Heart right ventricle (tissue), 16 donors: ENCODE results near the gene CCDC127. TPM values are rescaled to one million over a fixed set of nuclear protein-coding genes. Genes with fewer than 3 reads are reported as not detected.

Experiments
- ATAC-seq, 8 donors: fragments of 200-7000 bp; cut with Tn5 transposase; one replicate each; pipeline ENCODE4 v1.9.1; 2020; ENCODE audit warnings: mild to moderate bottlenecking in 8 of 8, moderate library complexity in 8 of 8, moderate number of reproducible peaks in 1 of 8
- DNase-seq, 2 donors: peaks; one replicate each; pipeline ENCODE4 v3.0.0-alpha.2; 2020
- H3K27ac ChIP-seq, 10 donors: fragments of 200-600 bp; sonication (generic) in 2 of 10; one replicate each; pipeline versions ENCODE4 v1.5.0 to v1.8.0; 2020 to 2022; ENCODE audit warnings: mild to moderate bottlenecking in 3 of 10
- H3K27me3 ChIP-seq, 7 donors: fragments of 200-600 bp; one replicate each; pipeline ENCODE4 v1.8.0; 2021 to 2022; ENCODE audit warnings: mild to moderate bottlenecking in 2 of 7
- H3K36me3 ChIP-seq, 9 donors: fragments of 200-600 bp; sonication (generic) in 1 of 9; one replicate each; pipeline versions ENCODE4 v1.5.0 to v1.8.0; 2020 to 2022; ENCODE audit warnings: mild to moderate bottlenecking in 2 of 9
- H3K4me1 ChIP-seq, 9 donors: fragments of 200-600 bp; sonication (generic) in 1 of 9; one replicate each; pipeline versions ENCODE4 v1.5.0 to v1.8.0; 2020 to 2022; ENCODE audit warnings: mild to moderate bottlenecking in 4 of 9
- H3K4me3 ChIP-seq, 10 donors: fragments of 200-600 bp; sonication (generic) in 2 of 10; one replicate each; pipeline versions ENCODE4 v1.5.0 to v1.8.0; 2020 to 2022; ENCODE audit warnings: mild to moderate bottlenecking in 7 of 10, moderate library complexity in 2 of 10
- H3K9me3 ChIP-seq, 11 donors: fragments of 200-600 bp in 10 of 11; sonication (generic) in 2 of 11; one replicate each; pipeline versions ENCODE4 v1.5.0 to v1.8.0; 2013 to 2022; ENCODE audit warnings: mild to moderate bottlenecking in 2 of 11, control low read depth in 1 of 11, moderate library complexity in 1 of 11
- CTCF ChIP-seq, 9 donors: fragments of 200-600 bp; sonication (generic) in 2 of 9; IDR thresholded peaks; one replicate each; pipeline versions ENCODE4 v1.5.0 to v1.8.0; 2021 to 2022; ENCODE audit warnings: antibody characterized with exemption in 9 of 9, mild to moderate bottlenecking in 5 of 9, moderate library complexity in 1 of 9
- WGBS, 2 donors: extraction: QIAGEN DNeasy Blood & Tissue Kit; methylation state at CpG; one replicate each; pipeline ENCODE4 v1.1.7; 2013; ENCODE audit warnings: inconsistent platforms in 1 of 2; 5-methylcytosine and 5-hydroxymethylcytosine counted together
- intact Hi-C, 10 donors: fragments of 100-400 bp; cut with DNase I; formaldehyde crosslinking; loops; one replicate each; pipeline versions ENCODE4 v1.11.1 to v1.14.2; 2022
- polyA plus RNA-seq, 2 donors: library from polyadenylated mRNA; stranded (reverse); fragments of 200-250 nt; gene quantifications; one replicate each; pipeline ENCODE4 v1.2.3, GENCODE V29; 2013
- total RNA-seq, 10 donors: library from RNA; stranded (reverse); fragmentation: NEBNext Ultra II Directional in 3 of 10; extraction: Animal tissue kit (Norgen Biotek cat#: 25700) in 3 of 10; gene quantifications; one replicate each; pipeline versions ENCODE4 v1.2.1 to v1.2.4, GENCODE V29; 2021 to 2023
- donor health status: Arrhythmogenic right ventricular cardiomyopathy.
- donor health status: ischemic (EF 13 %, LVEDD 7.1; RV severe dilation, severe dysfunction).
- donor health status: healthy with polysubstance abuse.
- donor health status: DM: no; HTN: yes; CAD: no.
- donor health status: DM: no; HTN: no; CAD: no.
- donor health status: ischemic (EF 25% LVEDD 6.9; RV normal size, moderate dysfunction).
- donor health status: ischemic (EF 25% LVEDD 5.7; RV mildly dilated, moderate dysfunction).
- donor health status: healthy.
- donor health status: DM: yes; HTN: yes; CAD: no.
- donor health status: Ischemic cardiomyopathy.
- donor health status: ischemic (EF 35%, LVEDD 5.7; RV mildly dilated, moderate dysfunction).
- donor health status: nonischemic (EF 11% LVEDD 7.7; RV severe dilation, severe dysfunction).
- donor health status: DM: yes; HTN: yes; CAD: no.
- donor health status: PGD.
- donor health status: ischemic (EF 29% LVEDD 5.4; RV normal size, mild dysfunction).
- donor health status: nonischemic (EF 23%, LVEDD 6.1; RV moderate dilation, normal function).

Gene CCDC127
- total and polyA plus RNA-seq, 12 donors: 3.8 to 10.4 (median 7.5) TPM

GRCh38 chr5:173392-174290 lies 44.3 kb downstream of the CCDC127 start:
- no peaks in the 10 kb centered on the region for H3K9me3 ChIP-seq
- H3K4me1 ChIP-seq: peaks cover 0 to 13% (median 10%) of the 10 kb centered on the region in 9 donors
- no peak overlapping the region for H3K27ac ChIP-seq
- H3K36me3 ChIP-seq: no peaks in the 10 kb centered on the region
- H3K4me3 ChIP-seq: no peak overlapping the region
- ATAC-seq (no peak), DNase-seq (no peak)
- no peak for TF ChIP-seq CTCF (IDR thresholded peaks at IDR 0.05)
- 82 to 86% methylated on average over 22 of the region's 22 CpGs for WGBS, 2 donors
- intact Hi-C loops: no loop called here
- H3K27me3 ChIP-seq: no peaks in the 10 kb centered on the region

GRCh38 chr5:172841-173251 lies 45.1 kb downstream of the CCDC127 start:
- Histone ChIP-seq H3K4me3 (no peak overlapping the region), H3K4me1 (peaks cover 0 to 20% (median 13%) of the 10 kb centered on the region in 9 donors), H3K27me3 (no peaks in the 10 kb centered on the region), H3K9me3 (no peaks in the 10 kb centered on the region), H3K36me3 (no peaks in the 10 kb centered on the region), H3K27ac (no peak overlapping the region)
- DNase-seq (no peak), ATAC-seq (no peak)
- TF ChIP-seq CTCF (IDR thresholded peaks at IDR 0.05): no peak
- intact Hi-C loops: no loop called here
- 80 to 86% methylated on average over 17 of the region's 17 CpGs for WGBS, 2 donors

- intact Hi-C loops: no loop called here
- ATAC-seq: no peak
- DNase-seq: no peak
- WGBS, 2 donors: 86 to 89% methylated on average over 13 of the region's 13 CpGs
- peaks cover 0 to 23% (median 13%) of the 10 kb centered on the region in 9 donors for H3K4me1 ChIP-seq
- TF ChIP-seq CTCF (IDR thresholded peaks at IDR 0.05): no peak
- H3K4me3 ChIP-seq: no peak overlapping the region
- no peaks in the 10 kb centered on the region for H3K27me3 ChIP-seq
- no peaks in the 10 kb centered on the region for H3K36me3 ChIP-seq
- no peak overlapping the region for H3K27ac ChIP-seq
- no peaks in the 10 kb centered on the region for H3K9me3 ChIP-seq
Measured at GRCh38 chr5:172421-172820, 45.5 kb downstream of the CCDC127 start.

GRCh38 chr5:171801-172331 lies 46.1 kb downstream of the CCDC127 start:
- H3K36me3 ChIP-seq: no peaks in the 10 kb centered on the region
- intact Hi-C loops: no loop called here
- DNase-seq: no peak
- H3K4me3 ChIP-seq: no peak overlapping the region
- TF ChIP-seq CTCF (IDR thresholded peaks at IDR 0.05): no peak
- H3K27me3 ChIP-seq: no peaks in the 10 kb centered on the region
- H3K27ac ChIP-seq: no peak overlapping the region
- H3K9me3 ChIP-seq: no peaks in the 10 kb centered on the region
- 88 to 93% methylated on average over 23 of the region's 23 CpGs for WGBS, 2 donors
- H3K4me1 ChIP-seq: peaks cover 0 to 23% (median 13%) of the 10 kb centered on the region in 9 donors
- ATAC-seq: no peak
